ENCODE results near the gene IKZF2.

IKZF2 gene

DNA sequence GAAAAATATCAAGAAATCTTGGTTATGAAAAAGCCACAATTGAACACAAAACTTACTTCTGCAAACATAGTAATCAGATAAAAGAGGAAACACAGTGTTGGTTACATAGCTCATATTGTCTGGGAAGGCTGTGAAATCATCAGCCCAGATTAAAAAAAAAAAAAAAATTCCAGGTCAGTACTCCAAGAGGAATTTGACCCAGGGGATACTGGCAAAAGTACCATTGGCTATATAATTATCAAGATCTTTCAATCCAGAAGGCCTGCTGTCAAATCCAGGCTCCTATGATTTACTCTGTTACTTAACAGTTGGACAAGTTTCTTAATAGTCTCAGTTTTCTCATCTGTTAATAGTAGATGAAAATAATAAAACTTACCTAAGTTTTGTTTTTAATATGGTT, 12.9 kb upstream of the IKZF2 start:
- DNase-seq (no peak), ATAC-seq (no peak)
- no peaks in the 10 kb centered on the region for H3K9me3 Mint-ChIP-seq
- no peak overlapping the region for H3K4me3 Mint-ChIP-seq
- H3K4me1 Mint-ChIP-seq: no peaks in the 10 kb centered on the region
- H3K27ac Mint-ChIP-seq: no peak overlapping the region
- no peaks in the 10 kb centered on the region for H3K27me3 Mint-ChIP-seq
- no peaks in the 10 kb centered on the region for H3K36me3 Mint-ChIP-seq (ENCODE audit: low read depth)

DNA sequence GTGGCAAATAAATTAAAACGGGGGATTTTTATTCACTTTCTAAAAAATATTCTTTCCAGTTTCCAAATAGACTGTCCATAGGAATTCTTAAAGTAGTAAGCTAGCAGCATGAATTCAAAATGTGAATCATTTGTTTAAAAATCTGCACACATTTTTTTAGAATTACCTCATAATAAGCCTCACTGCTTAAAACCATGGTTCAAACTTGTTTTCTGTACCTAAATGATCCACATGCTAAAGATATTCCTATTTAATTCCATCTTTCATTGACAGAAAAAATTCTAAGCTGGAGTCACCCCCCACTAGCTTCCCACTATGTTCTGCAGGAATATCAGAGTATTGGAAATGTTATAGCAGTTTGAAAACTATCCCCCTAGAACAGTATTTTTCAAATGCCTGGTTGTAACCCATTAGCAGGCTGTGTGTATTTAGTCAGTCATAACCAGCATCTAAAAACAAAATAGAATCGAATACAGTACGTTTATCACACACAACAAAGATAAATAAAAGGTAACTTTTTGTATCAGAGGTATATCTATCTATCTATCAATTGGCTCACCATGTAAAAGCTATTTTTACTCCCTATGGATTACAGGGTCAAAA, 11.2 kb upstream of the IKZF2 start:
- ATAC-seq: no peak
- Mint-ChIP-seq H3K36me3 (ENCODE audit: low read depth) (no peaks in the 10 kb centered on the region), H3K4me3 (no peak overlapping the region), H3K4me1 (peaks cover 8% of the 10 kb centered on the region), H3K27ac (no peak overlapping the region), H3K27me3 (no peaks in the 10 kb centered on the region), H3K9me3 (no peaks in the 10 kb centered on the region)
- DNase-seq: no peak

DNA sequence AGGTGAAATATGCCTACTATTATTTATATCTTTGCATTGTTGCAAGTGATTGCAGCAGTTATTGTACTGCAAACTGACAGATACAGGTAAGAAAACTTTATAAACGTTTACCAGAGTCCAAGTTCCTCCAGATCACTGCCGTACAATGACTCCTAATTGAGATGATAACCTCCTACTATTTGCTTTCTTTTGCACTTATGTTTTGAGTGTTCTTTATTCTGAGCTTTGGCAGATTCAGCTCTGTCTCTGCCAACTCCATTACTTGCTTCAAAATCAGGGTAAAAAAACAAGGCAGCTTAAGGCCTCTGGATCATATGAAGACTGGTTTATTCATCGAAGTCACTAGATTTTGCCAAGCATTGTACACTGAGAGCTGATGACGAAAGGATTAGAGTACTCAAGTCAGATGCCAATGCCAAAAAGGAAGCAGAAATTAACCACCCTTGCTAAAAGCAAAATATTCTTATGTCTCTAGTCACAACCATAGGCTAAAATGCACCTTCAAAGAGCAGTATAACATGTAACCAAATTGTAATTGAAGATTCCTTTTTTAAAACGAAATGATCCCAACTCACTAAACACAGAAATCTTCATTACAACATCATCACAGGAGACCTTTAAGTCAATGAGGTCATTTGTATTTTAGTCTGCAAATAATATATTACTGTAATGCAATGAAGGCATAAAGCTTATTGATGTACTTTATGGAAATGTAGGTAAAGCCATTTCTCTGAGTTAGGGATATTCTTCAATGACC, 10.5 kb upstream of the IKZF2 start:
- no peak overlapping the region for H3K4me3 Mint-ChIP-seq
- no peaks in the 10 kb centered on the region for H3K27me3 Mint-ChIP-seq
- ATAC-seq (no peak), DNase-seq (no peak)
- H3K36me3 Mint-ChIP-seq (ENCODE audit: low read depth): no peaks in the 10 kb centered on the region
- no peak overlapping the region for H3K27ac Mint-ChIP-seq
- H3K4me1 Mint-ChIP-seq: peaks cover 15% of the 10 kb centered on the region
- no peaks in the 10 kb centered on the region for H3K9me3 Mint-ChIP-seq

DNA sequence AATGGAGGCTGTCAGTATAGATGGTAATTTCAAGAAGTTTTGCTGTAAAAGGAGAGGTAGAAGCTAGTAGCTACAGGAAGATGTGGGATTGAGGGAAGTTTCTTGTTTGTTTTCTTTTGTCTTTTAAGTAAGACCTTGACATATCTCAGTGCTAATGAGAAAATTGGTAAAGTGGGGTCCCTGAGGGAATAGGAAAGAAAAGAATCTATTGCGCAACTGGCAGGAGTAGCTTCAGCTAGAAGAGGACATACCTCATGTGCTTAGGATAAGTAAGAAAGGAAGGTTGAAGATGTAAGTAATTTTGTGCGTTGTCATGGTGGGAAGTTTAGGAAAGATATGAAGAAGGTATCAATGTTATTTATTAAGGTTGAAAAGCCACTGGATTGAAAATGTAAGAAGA, 8.4 kb upstream of the IKZF2 start:
- DNase-seq: no peak
- ATAC-seq: no peak
- no peak overlapping the region for H3K4me3 Mint-ChIP-seq
- no peak overlapping the region for H3K27ac Mint-ChIP-seq
- peaks cover 25% of the 10 kb centered on the region for H3K4me1 Mint-ChIP-seq
- H3K36me3 Mint-ChIP-seq (ENCODE audit: low read depth): no peaks in the 10 kb centered on the region
- H3K27me3 Mint-ChIP-seq: peaks cover 2% of the 10 kb centered on the region
- H3K9me3 Mint-ChIP-seq: no peaks in the 10 kb centered on the region

DNA sequence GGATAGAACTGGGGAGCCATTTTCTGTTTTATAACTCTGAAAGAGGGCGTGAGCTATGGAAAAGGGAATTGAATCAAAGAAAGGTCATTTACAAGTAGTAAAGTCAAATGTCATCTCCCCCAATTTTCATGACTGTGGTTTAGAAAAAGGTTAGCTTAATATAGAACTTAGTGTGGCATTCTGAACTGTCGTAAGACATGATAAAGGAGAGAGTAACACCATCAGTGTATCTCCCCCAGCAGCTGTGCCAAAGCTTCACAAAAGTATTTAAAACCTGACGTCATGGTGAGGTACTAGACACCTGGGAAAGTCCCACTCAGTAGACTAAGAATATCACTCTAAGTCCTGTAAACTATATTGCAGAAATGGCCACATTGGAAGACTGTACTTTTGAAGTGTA, 5.8 kb upstream of the IKZF2 start:
- Mint-ChIP-seq H3K9me3 (no peaks in the 10 kb centered on the region), H3K36me3 (ENCODE audit: low read depth) (peaks cover 3% of the 10 kb centered on the region), H3K27me3 (peaks cover 19% of the 10 kb centered on the region), H3K4me3 (no peak overlapping the region), H3K4me1 (peaks cover 40% of the 10 kb centered on the region), H3K27ac (peak overlapping the region; percentile 37)
- DNase-seq (no peak), ATAC-seq (peak; percentile 92)

DNA sequence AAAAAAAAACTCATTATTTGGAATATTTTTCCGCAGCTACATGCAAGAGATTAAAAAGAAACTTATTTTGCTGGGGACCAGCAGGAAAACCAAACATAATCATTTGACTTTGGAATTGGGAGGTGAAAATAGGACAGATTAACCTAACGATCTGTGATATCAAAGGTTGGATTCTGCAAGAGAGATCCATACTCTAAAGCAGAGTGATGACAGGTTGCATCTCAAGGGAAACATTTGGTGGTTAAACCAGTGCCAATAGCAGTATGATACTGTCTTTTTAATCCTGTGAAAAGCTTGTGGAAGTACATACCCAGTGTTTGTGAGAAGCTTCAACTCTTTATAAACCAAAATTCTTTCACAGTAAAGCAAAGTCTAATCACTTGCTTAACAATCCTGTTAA, 5.3 kb upstream of the IKZF2 start:
- Mint-ChIP-seq H3K36me3 (ENCODE audit: low read depth) (peaks cover 4% of the 10 kb centered on the region), H3K27ac (peak overlapping the region; percentile 37), H3K9me3 (no peaks in the 10 kb centered on the region), H3K4me1 (peaks cover 41% of the 10 kb centered on the region), H3K4me3 (no peak overlapping the region), H3K27me3 (peaks cover 21% of the 10 kb centered on the region)
- ATAC-seq: no peak
- no peak for DNase-seq

DNA sequence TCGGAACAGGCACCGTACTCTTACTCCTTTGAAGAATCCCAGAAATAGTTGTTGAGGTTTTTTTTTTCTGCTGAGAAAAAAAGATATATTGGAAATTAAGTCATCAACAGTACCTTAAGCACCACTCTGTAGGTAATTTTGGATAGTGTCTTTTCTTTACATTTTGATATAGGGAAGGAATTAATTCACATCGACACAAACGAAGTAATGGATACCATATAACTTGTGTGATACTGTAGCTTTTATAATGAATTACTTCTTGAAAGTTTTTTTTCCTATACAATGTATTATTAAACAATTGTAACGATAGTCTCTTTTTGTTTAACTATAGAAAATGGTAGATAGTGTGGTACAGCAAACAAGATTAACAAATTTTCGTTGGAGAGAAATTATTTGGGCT, 1.5 kb upstream of the IKZF2 start:
- Mint-ChIP-seq H3K9me3 (no peaks in the 10 kb centered on the region), H3K4me1 (peaks cover 61% of the 10 kb centered on the region), H3K36me3 (ENCODE audit: low read depth) (peaks cover 4% of the 10 kb centered on the region), H3K27ac (peak overlapping the region; percentile 85), H3K27me3 (peaks cover 38% of the 10 kb centered on the region), H3K4me3 (peak overlapping the region; percentile 93)
- DNase-seq (no peak), ATAC-seq (no peak)

DNA sequence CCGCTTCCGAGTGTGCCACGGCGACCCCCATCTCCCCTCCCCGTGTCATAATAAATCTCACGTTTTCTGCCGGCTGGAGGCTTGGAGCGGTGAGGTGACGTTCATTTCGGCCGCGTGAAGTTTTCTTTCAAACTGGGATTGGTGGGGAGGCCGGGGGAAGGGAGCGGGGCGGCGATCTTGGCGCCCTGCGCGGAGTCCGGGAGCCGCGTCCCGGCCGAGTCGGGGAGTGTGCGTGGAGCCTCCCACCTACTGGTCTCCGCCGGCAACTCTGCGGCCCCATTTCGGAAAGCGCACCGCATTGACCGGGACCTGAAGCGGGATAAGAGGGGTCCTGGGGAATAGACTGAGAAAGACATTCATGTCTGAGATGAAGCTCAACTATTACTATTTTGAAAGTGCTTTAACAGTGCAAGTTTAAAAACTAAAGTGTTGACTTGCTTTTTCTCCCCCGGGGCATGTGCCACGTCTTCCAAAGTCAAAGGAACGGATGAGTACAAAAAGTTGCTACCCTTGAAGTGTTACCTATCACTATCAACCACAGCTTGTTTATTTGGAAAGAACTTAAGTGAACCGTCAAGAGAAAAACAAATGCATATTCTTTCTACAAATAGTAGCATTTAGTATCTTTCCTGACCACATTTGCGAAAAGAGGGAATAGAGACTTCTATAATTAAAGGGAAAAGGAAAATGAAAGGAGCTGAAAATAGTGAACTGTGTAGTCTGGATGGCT, 818 bp upstream of the IKZF2 start:
- Mint-ChIP-seq H3K9me3 (no peaks in the 10 kb centered on the region), H3K36me3 (ENCODE audit: low read depth) (peaks cover 4% of the 10 kb centered on the region), H3K27ac (peak overlapping the region; percentile 85), H3K4me3 (peak overlapping the region; percentile 93), H3K27me3 (peaks cover 42% of the 10 kb centered on the region), H3K4me1 (peaks cover 56% of the 10 kb centered on the region)
- peak; percentile 25 for ATAC-seq
- DNase-seq: peak; percentile 47

DNA sequence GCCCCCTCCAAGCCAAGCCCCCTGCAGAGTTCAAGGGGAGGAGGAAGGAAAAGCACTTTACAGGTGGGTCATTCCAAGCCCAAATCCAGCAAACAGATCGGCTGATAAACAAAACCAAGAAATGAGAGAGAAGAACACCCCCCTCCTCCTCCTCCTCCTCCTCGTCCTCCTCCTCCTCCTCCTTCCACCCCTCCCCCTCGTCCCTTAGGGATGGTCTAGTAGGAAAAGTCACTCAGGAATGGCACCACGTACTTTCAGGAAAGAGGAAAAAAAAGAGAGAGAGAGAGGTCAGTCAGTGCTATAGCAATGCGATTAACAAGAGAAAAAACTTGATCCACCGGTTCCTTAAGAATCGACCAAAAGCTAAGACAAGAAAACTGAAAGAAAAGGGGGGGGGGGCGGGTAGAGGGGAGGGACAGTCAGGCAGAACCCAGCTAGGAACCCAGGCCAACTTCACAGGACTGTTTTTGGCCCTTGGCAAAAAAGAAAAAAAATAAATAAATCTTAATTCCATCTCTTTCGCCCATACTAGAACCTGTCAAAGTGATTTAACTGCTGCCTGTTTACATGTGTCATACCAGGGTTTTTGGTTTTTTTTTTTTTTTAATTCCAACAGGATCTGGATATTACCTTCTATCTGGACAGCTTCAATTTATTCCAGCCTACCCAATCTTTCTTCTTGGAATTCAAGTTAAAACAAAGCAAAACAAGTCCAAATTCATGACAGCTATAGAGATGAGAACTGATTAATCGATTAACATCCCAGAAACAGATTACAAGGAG, 906 bp downstream of the IKZF2 start:
- DNase-seq: no peak
- H3K4me3 Mint-ChIP-seq: peak overlapping the region; percentile 93
- peaks cover 43% of the 10 kb centered on the region for H3K4me1 Mint-ChIP-seq
- no peaks in the 10 kb centered on the region for H3K9me3 Mint-ChIP-seq
- ATAC-seq: no peak
- H3K27ac Mint-ChIP-seq: peak overlapping the region; percentile 88
- peaks cover 40% of the 10 kb centered on the region for H3K27me3 Mint-ChIP-seq
- peaks cover 4% of the 10 kb centered on the region for H3K36me3 Mint-ChIP-seq (ENCODE audit: low read depth)

DNA sequence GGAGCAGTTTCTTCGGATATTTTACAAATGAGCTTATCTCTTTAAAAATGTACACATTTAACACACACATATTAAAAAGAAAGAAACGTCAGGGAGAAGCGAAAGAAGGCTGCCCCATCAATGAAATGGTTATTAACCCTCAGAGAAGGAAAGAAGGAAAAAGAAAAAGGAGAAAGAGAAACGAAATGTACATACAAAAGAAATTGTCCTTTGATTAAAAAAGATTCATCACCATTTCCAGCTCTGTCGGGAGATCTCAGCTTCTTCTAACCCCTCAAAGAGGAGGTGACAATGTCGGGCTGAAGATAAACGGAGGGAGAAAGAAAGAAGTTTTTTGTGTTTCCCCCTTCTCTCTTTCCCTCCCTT, 1.5 kb downstream of the IKZF2 start:
- peaks cover 47% of the 10 kb centered on the region for H3K4me1 Mint-ChIP-seq
- H3K27ac Mint-ChIP-seq: peak overlapping the region; percentile 88
- no peak for DNase-seq
- peaks cover 40% of the 10 kb centered on the region for H3K27me3 Mint-ChIP-seq
- H3K4me3 Mint-ChIP-seq: peak overlapping the region; percentile 93
- no peaks in the 10 kb centered on the region for H3K9me3 Mint-ChIP-seq
- H3K36me3 Mint-ChIP-seq (ENCODE audit: low read depth): peaks cover 4% of the 10 kb centered on the region
- ATAC-seq: no peak

DNA sequence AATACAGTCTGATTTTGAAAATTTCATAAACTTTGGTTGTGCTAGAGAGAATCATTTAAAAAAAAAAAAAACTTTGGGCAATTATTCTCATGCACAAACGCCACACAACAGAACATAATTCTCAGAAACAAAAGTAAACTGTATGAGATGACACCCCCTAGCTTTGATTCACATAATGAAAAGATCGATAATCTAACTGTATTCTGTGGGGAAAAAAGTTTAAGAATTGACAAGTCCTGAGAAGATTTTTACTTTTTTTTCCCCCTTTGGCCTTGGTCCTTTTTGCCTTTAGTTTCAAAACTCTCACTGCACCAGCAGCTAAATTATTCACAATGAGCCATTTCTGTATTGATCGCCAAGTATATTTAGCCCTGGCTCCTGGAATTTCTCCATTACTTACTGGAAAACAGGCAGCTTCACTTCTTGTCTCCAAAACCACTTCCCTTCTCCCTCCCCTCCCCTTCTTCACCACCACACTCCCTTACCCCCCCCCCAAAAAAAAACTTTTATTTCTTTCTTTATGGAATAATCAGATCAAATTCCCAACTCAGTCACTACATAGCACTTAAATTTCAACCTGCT, 2.0 kb downstream of the IKZF2 start:
- DNase-seq: no peak
- peak overlapping the region; percentile 88 for H3K27ac Mint-ChIP-seq
- H3K4me3 Mint-ChIP-seq: peak overlapping the region; percentile 93
- no peak for ATAC-seq
- peaks cover 6% of the 10 kb centered on the region for H3K36me3 Mint-ChIP-seq (ENCODE audit: low read depth)
- peaks cover 49% of the 10 kb centered on the region for H3K4me1 Mint-ChIP-seq
- H3K27me3 Mint-ChIP-seq: peaks cover 37% of the 10 kb centered on the region
- no peaks in the 10 kb centered on the region for H3K9me3 Mint-ChIP-seq

DNA sequence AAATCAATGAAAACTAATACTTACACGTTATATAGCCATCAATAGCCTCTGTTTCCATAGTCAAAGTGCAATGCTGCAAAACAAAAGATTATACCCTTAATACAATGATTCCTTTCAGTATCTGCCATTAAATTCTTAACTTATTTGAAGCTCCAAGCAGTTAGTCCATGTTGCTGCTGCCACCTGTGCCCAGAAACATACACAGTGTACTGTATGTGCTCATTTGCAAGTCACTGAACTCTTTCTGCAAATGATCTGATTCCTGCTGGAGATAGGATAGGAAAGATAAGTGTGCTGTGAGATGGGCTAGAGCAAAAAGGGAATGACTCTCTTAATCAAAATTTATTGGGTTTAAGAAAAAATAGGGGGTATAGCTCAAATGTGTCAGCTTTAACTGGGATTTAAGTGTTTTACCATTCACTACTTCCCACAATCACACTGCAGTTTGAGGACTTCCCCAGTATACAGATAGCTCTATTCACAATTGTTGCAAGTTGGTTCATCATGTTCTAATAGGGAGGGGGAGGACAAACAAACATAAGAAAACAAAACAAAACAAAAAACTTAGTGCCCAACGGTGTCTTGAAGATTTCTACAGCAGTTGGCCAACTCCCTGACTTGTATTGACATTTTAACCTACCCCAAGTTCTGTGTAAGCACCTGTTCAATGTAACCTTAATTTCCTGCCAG, 2.7 kb downstream of the IKZF2 start:
- Mint-ChIP-seq H3K36me3 (ENCODE audit: low read depth) (peaks cover 6% of the 10 kb centered on the region), H3K4me3 (peak overlapping the region; percentile 93), H3K4me1 (peaks cover 47% of the 10 kb centered on the region), H3K27me3 (peaks cover 34% of the 10 kb centered on the region), H3K27ac (peak overlapping the region; percentile 88), H3K9me3 (no peaks in the 10 kb centered on the region)
- ATAC-seq (no peak), DNase-seq (no peak)

DNA sequence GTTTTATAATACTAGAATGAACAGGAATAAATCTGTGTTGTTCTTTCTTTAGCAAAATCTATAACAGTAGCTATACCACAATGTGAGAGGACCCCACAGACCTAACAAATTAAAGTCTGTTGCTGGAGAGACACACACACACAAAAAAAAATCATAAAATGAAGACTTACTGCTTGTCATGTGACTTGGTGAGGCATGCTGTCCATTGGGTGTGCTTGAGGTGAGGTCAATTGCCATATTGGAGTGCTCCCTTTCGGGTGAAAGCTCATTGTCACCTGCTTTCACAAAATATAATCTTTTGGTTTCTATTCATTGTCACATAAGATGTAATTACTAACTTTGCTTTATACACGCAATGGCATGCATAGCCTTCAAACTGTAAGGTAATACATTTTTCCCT, 3.9 kb downstream of the IKZF2 start:
- H3K27ac Mint-ChIP-seq: peak overlapping the region; percentile 46
- H3K27me3 Mint-ChIP-seq: peaks cover 26% of the 10 kb centered on the region
- ATAC-seq (no peak), DNase-seq (no peak)
- H3K4me3 Mint-ChIP-seq: peak overlapping the region; percentile 93
- H3K4me1 Mint-ChIP-seq: peaks cover 41% of the 10 kb centered on the region
- peaks cover 5% of the 10 kb centered on the region for H3K36me3 Mint-ChIP-seq (ENCODE audit: low read depth)
- H3K9me3 Mint-ChIP-seq: no peaks in the 10 kb centered on the region

Measured in activated naive CD8-positive, alpha-beta T cell treated with anti-CD3 and anti-CD28 coated beads, Interleukin-2, amount 50 U/mL, for 24 hours (primary cell).